Measurements from ENCODE around the gene FGF12.

DNA sequence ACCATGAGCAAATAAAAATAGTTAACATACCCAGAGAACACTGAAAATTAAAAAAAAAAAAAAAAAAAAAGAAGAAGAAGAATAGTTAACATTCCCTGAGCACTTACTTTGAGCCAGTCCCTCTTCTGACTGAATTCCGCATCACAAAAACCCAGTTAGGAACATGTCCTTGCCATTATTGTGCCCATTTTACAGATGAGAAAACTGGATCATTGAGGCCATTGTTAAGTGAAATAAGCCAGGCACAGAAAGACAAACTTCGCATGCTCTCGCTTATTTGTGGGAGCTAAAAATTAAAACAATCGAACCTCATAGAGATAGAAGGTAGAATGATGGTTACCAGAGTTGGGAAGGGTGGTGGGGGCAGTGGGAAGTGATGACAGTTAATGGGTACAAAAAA is 119.5 kb downstream of the FGF12 start:
- TF ChIP-seq, protein P1, sequence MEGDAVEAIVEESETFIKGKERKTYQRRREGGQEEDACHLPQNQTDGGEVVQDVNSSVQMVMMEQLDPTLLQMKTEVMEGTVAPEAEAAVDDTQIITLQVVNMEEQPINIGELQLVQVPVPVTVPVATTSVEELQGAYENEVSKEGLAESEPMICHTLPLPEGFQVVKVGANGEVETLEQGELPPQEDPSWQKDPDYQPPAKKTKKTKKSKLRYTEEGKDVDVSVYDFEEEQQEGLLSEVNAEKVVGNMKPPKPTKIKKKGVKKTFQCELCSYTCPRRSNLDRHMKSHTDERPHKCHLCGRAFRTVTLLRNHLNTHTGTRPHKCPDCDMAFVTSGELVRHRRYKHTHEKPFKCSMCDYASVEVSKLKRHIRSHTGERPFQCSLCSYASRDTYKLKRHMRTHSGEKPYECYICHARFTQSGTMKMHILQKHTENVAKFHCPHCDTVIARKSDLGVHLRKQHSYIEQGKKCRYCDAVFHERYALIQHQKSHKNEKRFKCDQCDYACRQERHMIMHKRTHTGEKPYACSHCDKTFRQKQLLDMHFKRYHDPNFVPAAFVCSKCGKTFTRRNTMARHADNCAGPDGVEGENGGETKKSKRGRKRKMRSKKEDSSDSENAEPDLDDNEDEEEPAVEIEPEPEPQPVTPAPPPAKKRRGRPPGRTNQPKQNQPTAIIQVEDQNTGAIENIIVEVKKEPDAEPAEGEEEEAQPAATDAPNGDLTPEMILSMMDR (IDR thresholded peaks at IDR 0.05) = no peak
- TF ChIP-seq EZH2 (IDR thresholded peaks at IDR 0.05) = no peak
